Purkinje cell (primary cell): ENCODE results near the gene PRKCA. TPM values are rescaled to one million over a fixed set of nuclear protein-coding genes. Genes with fewer than 3 reads are reported as not detected.

ENCODE experiments used
- polyA plus RNA-seq: library from polyadenylated mRNA; unstranded; fragments of >200 nt; fragmentation: Nextera tagmentation; gene quantifications from 2 replicates; pipeline ENCODE4 v1.2.1, GENCODE V29; 2014

PRKCA gene
- polyA plus RNA-seq: 7.6 and 8.0 TPM in 2 replicates

DNA sequence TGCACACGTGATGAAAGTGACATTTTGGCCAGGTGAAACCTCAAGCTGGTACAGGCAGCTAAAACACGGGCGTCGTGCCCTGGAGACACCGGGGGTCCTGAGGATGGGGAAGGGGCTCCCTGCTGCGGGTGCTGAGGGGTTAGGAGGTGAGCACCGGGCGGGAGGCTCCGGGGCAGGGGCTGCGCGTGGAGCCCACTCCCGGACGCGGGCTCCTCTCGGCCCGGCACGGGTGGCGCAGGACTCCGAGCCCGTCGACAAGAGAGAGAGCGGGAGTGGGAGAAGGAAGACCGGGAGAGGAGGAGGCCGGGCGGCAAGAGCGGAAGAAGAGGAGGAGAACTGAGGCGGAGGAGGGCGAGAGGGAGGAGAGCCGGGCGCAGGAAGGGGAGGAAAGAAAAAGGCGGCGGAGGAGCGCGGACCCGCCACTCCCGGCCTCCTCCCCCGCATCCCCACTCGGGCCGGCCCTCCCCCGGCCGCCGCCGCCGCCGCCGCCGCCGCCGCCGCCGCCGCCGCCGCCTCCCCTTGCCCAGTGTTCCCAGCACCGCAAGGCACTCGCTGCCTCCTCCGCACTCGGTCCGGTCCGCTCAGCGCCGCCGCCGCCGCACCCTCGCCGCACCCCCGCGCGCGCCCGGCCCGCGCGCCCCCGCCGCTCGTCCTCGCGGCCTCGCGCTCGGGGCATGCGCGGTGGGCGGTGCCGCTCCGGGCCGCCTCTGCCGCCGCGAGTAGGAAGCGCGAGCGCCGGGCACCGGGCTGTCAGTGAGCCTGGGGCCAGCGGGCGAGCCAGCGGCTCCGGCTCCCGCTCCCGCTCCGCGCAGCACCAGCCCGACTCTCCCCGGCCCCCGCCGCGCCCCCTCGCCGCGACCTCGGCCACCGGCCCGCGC lies at the start of gene PRKCA:
PRKCA (plus strand) TSS at position 750 of the 878 bp plus-strand sequence.

DNA sequence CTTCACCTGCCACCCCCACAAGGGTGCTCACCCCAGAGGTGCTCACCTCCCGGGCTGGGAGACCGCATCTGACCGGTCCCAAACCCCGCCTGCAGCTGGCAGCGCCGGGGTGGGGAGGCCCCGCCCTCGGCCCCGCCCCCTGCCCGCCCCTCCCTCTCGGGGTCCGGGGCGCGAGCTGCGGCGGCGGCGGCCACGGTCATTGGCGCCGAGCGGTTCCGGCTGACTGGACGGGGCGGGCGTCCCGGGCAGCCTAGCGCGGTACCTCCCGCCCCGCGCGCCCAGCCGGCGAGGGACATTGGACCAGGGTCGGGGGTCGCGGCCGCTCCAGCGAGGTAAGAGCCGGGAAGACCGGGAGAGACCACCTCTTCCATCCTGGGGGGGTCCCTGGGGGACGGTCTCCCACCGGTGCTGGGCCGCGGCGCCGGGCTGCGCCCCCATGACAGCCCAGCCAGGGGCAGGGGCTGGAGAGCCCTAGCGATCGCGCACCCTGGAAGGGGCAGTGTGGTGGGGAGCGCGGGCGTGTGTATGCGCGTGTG lies 532.6 kb downstream of the PRKCA start, which contains the start of gene CACNG5:
CACNG5 (plus strand) TSS at position 199 of the 536 bp plus-strand sequence. CDS start 42,216 bp downstream, outside the sequence.

Other genes starting within 250 kb of the PRKCA start
- gene CEP112, start 110.5 kb upstream of the PRKCA start, polyA plus RNA-seq: 25.1 and 41.1 TPM in 2 replicates
- gene APOH, start 73.2 kb upstream of the PRKCA start, polyA plus RNA-seq: not detected in 2 replicates